Measurements from ENCODE around the gene SLC1A2.

The SLC1A2 gene

DNA sequence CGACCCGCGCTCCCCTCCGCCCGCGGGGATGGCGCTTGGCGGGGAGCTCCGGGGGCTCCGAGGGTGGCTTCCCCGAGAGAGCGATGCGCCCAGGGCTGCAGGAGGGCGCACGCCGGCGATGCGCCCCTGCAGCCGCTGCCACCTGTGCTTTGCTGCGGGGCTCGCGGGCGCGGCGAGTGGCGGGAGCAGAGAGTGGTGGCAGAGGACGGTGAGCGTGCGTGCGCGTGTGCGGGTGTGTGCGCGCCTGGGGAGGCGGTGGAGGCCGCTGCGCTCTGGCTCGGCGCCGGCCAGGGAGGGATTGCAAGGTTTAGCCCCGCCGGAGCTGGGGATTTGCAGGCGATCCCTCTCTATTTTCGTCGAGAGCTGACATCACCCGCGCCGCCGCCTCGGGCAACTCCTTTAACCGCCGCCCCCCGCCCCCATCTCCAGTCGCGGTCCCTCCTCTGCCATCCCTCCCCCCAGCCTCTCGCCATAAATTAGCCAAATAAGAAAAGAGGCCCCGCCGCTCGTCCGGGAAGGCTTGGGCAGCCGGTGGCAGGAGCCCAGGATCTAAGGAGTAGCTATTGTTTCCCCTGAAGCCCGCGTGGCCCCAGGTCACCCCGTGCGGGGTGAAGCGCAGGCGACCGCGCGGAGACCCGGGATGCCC lies at the start of gene SLC1A2:
SLC1A2 (minus strand) TSS at position 375 of the 646 bp plus-strand sequence. CDS start 592 bp downstream, outside the sequence.
- DNase-seq (ENCODE audit: low read depth in 2 of 2), result no peak

GRCh38 chr11:35466058-35466457 lies 46.7 kb upstream of the SLC1A2 start:
- DNase-seq (ENCODE audit: low read depth in 2 of 2), result no peak

DNA sequence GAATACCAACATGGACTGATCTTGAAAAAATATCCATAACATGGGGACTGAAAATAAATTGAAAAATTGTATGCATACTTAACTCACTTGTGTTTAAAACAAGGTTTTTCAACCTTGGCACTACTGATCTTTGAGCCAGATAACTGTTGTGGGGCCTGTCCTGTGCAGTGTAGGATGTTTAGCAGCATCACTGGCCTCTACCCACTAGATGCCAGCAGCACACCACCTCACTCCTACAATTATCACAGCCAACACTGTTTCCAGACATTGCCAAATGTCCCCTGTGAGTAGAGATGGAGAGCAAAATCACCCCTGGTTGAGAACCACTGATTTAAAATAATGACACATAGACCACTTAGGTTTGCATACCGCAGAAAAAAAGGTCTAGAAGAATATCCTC lies 45.0 kb upstream of the SLC1A2 start:
- DNase-seq (ENCODE audit: low read depth in 2 of 2), result no peak

DNA sequence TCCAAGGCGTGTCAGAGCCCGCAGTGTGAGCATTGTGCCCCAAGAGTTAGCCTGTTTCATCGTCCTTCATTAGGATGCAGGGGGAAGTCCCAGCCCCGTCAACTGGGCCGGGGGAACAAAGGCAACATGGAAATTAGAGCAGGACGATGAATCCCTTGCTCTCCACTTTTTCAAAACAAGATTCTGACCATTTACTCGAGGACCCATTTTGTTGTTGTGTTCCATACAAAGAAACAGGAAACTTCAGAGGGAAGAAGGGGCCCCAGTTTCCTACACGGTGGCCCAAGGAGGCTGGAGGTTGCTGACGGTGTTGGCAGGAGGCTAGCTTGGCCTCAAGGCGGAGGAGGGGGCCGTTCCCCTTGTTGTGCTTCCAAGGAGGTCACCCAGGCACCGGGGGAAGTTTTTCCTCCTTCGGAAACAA lies 44.0 kb upstream of the SLC1A2 start:
- DNase-seq (ENCODE audit: low read depth in 2 of 2), result no peak

DNA sequence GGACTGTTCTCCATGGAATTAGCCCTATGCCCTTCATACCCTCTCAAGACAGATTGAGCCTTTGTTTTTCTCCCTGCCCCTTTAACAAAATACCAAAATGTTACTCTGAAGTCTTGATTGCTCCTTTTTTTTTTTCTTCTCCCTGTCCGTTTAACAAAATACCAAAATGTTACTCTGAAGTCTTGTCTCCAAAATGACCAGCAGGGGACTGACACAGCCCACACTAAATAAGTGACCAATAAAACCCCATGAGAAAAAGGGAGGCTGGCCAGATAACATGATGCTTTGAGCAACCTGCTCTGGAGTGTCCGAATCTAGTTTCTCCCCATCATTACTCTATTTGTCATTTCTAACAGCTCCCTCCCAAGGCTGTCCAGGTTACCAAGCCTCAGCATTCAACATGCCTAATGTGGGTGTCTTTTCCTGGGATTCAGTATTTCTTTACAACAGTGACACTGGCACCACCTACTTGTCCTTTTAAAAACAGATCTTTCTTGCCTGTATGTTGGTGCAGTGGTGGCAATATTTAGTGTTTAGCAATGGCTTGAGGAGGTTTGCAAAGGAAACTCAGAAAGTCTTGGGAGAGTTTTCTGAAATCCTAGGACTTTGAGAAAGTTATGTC lies 42.7 kb upstream of the SLC1A2 start:
- DNase-seq (ENCODE audit: low read depth in 2 of 2), result no peak

GRCh38 chr11:35459489-35459888 lies 40.1 kb upstream of the SLC1A2 start:
- no peak for DNase-seq (ENCODE audit: low read depth in 2 of 2)

- no peak for DNase-seq (ENCODE audit: low read depth in 2 of 2)
Measured at GRCh38 chr11:35458846-35459245, 39.5 kb upstream of the SLC1A2 start.

DNA sequence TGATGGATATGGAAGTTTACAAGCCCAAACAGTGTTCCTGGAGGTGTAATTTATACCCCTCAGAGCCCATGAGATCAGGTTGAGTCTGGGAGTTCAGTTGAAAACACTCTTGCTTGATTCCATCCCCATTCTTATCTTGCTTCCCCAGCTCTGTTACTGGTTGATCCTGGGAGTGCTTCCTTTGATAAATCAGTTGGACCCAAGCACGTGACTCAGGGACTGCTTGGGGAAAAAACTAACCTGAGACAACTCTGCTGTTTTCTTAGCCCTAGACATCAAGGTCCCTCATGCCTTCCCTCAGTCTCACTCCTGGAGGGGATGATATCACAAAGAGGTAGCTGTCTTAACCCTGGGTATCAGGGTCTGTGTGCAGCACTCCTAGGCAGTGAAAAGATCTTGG lies 35.0 kb upstream of the SLC1A2 start:
- no peak for DNase-seq (ENCODE audit: low read depth in 2 of 2)

DNA sequence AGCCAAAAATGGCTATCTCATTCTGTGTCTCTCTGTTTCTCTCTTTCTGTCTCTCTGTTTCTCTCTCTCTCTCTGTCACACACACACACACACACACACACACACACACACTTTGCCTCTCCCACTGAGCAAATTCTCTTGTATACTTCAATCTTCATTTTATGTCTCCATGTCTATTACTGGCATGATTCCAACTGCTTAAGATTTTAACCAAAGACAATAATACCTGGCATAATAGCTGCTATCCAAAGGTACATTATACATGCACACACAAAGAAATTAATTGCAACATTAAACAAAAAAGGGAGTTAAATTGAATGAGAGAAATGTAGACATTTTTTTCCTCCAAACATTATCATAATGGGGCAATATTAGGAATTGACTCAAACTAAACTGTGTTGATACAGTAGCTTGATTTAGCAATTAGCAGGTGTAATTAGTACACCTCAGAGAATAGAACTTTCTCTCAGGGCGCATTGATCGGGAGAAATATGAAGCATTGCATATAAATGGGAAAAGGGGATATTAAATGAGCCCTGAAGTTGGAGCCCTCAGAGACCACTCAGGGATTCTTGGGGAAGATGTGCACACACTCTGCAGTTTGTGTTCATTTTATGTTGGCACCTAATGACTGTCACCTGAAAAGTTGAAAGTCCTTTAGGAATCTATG lies 17.4 kb upstream of the SLC1A2 start:
- no peak for DNase-seq (ENCODE audit: low read depth in 2 of 2)

DNA sequence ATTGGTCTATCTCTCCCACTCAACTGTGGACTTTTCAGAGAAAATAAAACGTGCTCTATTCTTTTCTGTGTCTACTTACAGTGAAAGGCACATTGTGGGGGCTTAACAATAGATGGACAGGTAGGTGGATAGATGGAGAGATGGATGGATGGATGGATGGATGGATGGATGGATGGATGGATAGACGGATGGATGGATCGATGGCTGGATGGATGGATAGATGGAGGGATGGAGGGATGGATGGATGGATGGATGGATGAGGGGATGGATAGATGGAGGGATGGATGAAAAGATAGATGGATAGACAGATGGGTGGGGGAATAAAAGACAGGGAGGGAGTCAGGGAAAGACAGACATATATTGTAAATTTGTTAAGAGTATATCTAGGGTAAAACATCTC lies 14.2 kb upstream of the SLC1A2 start:
- no peak for DNase-seq (ENCODE audit: low read depth in 2 of 2)

GRCh38 chr11:35432464-35432863 lies 13.1 kb upstream of the SLC1A2 start:
- no peak for DNase-seq (ENCODE audit: low read depth in 2 of 2)

DNA sequence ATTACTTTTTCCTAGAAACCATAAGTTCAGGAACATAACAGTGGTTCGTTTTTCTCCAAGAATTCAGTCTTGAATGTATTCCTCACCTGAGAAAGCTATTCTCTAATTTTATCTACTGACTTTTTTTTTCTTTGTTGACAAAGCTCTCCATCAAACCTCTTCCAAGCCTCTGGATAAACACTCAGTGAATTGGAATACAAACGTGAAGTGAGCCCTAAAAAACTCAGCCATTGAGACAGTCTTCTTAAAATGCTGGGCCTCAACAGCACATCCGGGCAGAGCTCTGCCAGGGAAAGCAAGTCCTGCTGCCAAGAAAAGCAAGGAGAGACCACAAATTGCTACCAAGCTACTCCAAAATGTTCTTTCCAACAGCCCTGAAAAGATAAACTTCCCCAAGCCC lies 7.7 kb upstream of the SLC1A2 start:
- no peak for DNase-seq (ENCODE audit: low read depth in 2 of 2)

GRCh38 chr11:35426351-35426750 lies 7.0 kb upstream of the SLC1A2 start:
- no peak for DNase-seq (ENCODE audit: low read depth in 2 of 2)

- no peak for DNase-seq (ENCODE audit: low read depth in 2 of 2)
Measured at GRCh38 chr11:35425603-35426212, 6.3 kb upstream of the SLC1A2 start.

DNA sequence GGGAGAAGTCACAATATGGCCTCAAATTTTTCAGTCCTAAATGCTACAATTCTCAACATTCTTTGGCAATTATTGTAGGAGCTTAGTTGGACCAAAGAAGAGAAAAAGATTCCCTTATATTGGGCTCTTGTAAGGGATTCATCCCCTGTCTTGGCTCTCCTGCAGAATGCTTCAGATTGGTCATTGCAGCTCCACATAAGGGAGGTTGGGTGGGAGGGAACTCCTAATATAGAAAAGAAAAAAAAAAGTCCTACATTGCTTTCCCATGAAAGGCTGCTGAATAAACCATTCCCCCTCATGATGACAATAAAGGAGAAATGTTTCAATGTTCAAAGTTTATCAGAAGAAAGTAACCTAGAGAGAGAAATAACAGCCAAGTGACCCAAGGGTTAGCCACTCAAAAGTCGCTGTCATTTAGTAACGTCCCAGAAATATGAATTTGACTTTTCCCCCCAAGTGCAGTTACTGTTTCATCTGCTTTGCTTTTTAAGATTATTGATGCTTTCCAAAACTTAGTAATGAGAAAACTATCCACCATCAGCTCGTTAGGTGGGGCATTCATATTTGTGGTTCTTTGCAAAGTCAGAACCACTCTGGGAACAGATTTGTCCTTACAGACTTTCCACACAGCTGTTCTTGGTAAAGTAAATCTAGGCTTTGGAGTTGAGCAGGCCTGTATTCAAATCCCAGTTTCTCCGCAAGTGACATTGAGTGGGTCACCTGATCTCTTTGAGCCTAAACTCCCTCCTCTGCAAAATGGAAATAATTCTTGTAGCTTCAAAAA lies 5.0 kb upstream of the SLC1A2 start:
- no peak for DNase-seq (ENCODE audit: low read depth in 2 of 2)

- DNase-seq (ENCODE audit: low read depth in 2 of 2), result no peak
Measured at GRCh38 chr11:35420371-35420770, 1.0 kb upstream of the SLC1A2 start.

DNA sequence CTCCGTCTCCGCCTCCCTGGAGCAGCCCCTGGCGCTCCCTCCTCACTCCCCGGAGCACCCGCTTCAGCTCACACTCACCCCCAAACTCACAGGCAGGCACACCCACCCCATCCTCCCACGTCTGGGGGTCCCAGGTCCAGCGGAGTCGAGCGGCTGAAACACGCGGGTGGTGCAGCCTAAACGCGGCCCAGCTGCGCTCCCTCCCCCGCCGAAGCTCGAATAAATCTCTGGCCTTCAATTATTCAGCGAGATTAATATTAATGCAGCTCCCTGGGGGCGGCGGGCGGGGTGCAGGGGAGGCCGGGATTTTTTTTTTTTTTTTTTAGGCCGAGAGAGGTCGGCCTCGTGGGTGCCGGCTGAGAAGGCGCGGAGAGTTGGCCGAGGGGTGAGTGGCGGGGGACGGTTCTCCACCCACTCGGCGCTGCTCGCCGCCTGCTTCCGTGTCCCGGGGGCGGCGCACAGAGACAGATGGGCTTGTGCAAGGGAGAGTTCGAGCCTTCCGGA lies 524 bp upstream of the SLC1A2 start:
- no peak for DNase-seq (ENCODE audit: low read depth in 2 of 2)

DNA sequence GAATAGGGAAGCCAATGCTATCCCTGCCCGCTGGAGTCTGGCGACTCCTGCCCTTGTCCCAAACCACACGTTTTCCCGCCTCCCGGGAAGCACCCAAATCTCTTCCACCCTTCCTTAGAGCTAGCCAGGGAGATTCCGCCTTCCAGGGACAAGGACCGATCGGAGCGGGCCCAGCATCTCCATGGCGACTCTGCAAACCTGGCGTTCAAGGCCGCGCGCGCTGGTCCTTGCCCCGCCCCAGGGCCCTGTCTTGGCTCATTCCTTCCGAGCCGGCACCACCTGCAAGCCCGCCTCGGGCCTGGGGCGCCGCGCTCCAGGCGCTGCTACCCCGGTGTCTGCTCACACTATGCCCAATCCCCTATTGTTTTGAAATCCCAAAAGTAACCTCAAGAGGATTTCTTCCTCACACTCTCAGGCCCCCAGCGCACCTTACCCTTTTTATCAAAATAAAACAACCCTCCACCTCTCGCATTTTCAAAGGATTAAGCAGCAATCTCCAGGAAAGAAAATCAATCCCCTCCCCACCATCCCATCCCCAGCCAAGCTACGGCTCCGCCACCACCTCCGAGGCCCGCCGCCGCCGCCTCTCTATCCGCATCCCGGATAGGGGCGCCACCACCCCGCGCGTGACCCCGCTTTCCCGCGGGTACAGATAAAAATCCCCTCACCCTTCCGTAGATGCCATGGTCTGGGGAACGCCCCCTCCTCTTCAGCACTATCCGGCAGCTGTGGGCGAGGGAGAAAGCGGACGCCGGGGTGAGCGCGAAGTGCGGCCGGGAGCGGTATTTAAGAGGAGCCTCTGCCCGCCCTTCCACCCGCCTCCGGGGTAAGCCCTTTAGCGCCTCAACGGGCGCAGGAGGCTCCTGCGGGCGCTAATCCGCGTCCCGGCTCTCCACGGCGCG lies 825 bp downstream of the SLC1A2 start:
- DNase-seq (ENCODE audit: low read depth in 2 of 2), result no peak

- DNase-seq (ENCODE audit: low read depth in 2 of 2), result no peak
Measured at GRCh38 chr11:35415487-35415886, 3.9 kb downstream of the SLC1A2 start.

GRCh38 chr11:35414776-35415175 lies 4.6 kb downstream of the SLC1A2 start:
- no peak for DNase-seq (ENCODE audit: low read depth in 2 of 2)

DNA sequence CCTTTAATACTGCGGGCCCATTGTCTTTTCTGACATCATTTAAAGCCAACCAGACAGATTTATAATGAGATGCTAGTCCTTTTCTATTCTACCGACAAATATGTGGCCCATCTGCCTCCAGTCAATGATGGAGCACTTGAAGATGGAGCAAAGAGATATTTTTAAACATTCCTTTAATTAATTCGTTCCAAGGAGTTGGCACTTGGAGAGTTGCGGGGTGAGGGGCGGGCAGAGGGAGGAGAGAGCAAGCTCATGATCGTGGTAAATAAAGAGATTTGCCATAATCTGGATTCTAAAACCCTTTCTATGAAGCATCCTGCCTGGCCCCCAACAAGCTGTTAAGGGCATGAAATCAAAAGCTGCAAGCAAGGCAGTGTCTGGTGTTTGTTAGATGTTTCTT lies 5.0 kb downstream of the SLC1A2 start:
- no peak for DNase-seq (ENCODE audit: low read depth in 2 of 2)

All from stimulated activated CD8-positive, alpha-beta memory T cell treated with anti-CD3 and anti-CD28 coated beads, Interleukin-7, amount 100 ng/mL, for 1 hour (primary cell).